Right lung (tissue), 5 donors: ENCODE results near the gene ARPP21. TPM values are rescaled to one million over a fixed set of nuclear protein-coding genes. Genes with fewer than 3 reads are reported as not detected.
A peak's percentile ranks its signal among the peaks of the same experiment; 100 is the strongest.

Experiments
- DNase-seq, 2 donors: peaks; one replicate each; pipeline ENCODE4 v3.0.0-alpha.2; 2013
- polyA plus RNA-seq, 5 donors: library from polyadenylated mRNA; unstranded; fragments of 120-200 nt; gene quantifications; one replicate each; pipeline versions ENCODE4 v1.2.1 to v1.2.3, GENCODE V29; 2013; ENCODE audit warnings: inconsistent platforms in 1 of 5, low replicate concordance in 1 of 5; ENCODE audit not compliant: insufficient read length in 5 of 5, insufficient read depth in 1 of 5

Gene ARPP21
- polyA plus RNA-seq, 5 donors: 0.20 to 6.4 (median 0.45) TPM; not detected in 1

GRCh38 chr3:35641331-35641730 is 2.0 kb downstream of the ARPP21 start:
- no peak for DNase-seq

GRCh38 chr3:35641920-35642527 is 2.7 kb downstream of the ARPP21 start:
- no peak for DNase-seq

GRCh38 chr3:35643495-35643894 is 4.2 kb downstream of the ARPP21 start:
- no peak for DNase-seq

GRCh38 chr3:35644451-35644850 is 5.1 kb downstream of the ARPP21 start:
- DNase-seq: no peak

GRCh38 chr3:35645189-35645588 is 5.9 kb downstream of the ARPP21 start:
- no peak for DNase-seq

GRCh38 chr3:35646081-35646480 is 6.8 kb downstream of the ARPP21 start:
- no peak for DNase-seq

- DNase-seq: no peak
These were observed 8.1 kb downstream of the ARPP21 start for GRCh38 chr3:35647461-35647860.

- no peak for DNase-seq
These were observed 9.0 kb downstream of the ARPP21 start for GRCh38 chr3:35648347-35648746.

- no peak for DNase-seq
These were observed 10.1 kb downstream of the ARPP21 start for GRCh38 chr3:35649405-35649804.

- no peak for DNase-seq
These were observed 12.1 kb downstream of the ARPP21 start for GRCh38 chr3:35651426-35651825.

GRCh38 chr3:35651851-35652250 is 12.5 kb downstream of the ARPP21 start:
- no peak for DNase-seq

GRCh38 chr3:35653347-35653746 is 14.0 kb downstream of the ARPP21 start:
- no peak for DNase-seq

- no peak for DNase-seq
These were observed 15.2 kb downstream of the ARPP21 start for GRCh38 chr3:35654476-35654875.

GRCh38 chr3:35658686-35659085 is 19.4 kb downstream of the ARPP21 start:
- peak; percentile 70 to 81 for DNase-seq

- no peak for DNase-seq
These were observed 20.4 kb downstream of the ARPP21 start for GRCh38 chr3:35659768-35660167.

- DNase-seq: no peak
These were observed 24.1 kb downstream of the ARPP21 start for GRCh38 chr3:35663471-35663870.

GRCh38 chr3:35664460-35664919 is 25.2 kb downstream of the ARPP21 start:
- DNase-seq: peak; percentile 64 to 73

- DNase-seq: no peak
These were observed 26.2 kb downstream of the ARPP21 start for GRCh38 chr3:35665390-35666055.

- no peak for DNase-seq
These were observed 27.6 kb downstream of the ARPP21 start for GRCh38 chr3:35666888-35667287.

- DNase-seq: no peak
These were observed 31.2 kb downstream of the ARPP21 start for GRCh38 chr3:35670408-35670965.

GRCh38 chr3:35671483-35671882 is 32.2 kb downstream of the ARPP21 start:
- no peak for DNase-seq

- no peak for DNase-seq
These were observed 33.7 kb downstream of the ARPP21 start for GRCh38 chr3:35673017-35673416.

- no peak for DNase-seq
These were observed 35.3 kb downstream of the ARPP21 start for GRCh38 chr3:35674451-35675109.
